H1 (cell line): ENCODE results near the gene KCNQ1. TPM values are rescaled to one million over a fixed set of nuclear protein-coding genes. Genes with fewer than 3 reads are reported as not detected.

Experiments
- BRCA1 ChIP-seq: IDR thresholded peaks from 2 replicates; pipeline ENCODE4 v1.6.1; 2012; ENCODE audit warnings: low read depth, low read length, improper control_type of control experiment
- CREB1 ChIP-seq: IDR thresholded peaks from 2 replicates; pipeline ENCODE4 v1.6.1; 2012; ENCODE audit warnings: inconsistent platforms
- CTBP2 ChIP-seq: IDR thresholded peaks from 2 replicates; pipeline ENCODE4 v1.7.0; 2011; ENCODE audit warnings: borderline replicate concordance, mild to moderate bottlenecking, moderate library complexity, mixed read lengths, low read length; ENCODE audit not compliant: insufficient read depth, insufficient read length
- KDM1A ChIP-seq: fragments of 200-600, 300-600 bp; sonication (generic); IDR thresholded peaks from 2 replicates; pipeline ENCODE4 v1.7.1; 2016; ENCODE audit warnings: mild to moderate bottlenecking, low read length, borderline replicate concordance
- POU5F1 ChIP-seq: IDR thresholded peaks from 2 replicates; pipeline ENCODE4 v1.6.1; 2011; ENCODE audit warnings: low read depth, mild to moderate bottlenecking, low read length, moderate library complexity
- TAF7 ChIP-seq: optimal IDR thresholded peaks from 2 replicates; pipeline ENCODE3; 2011; ENCODE audit warnings: low read depth, mild to moderate bottlenecking, inconsistent platforms, low read length, moderate library complexity, borderline replicate concordance
- polyA plus RNA-seq, 7 experiments: library from polyadenylated mRNA; depleted of rRNA in 3 of 7; stranded (reverse) in 5 of 7; unstranded in 2 of 7; fragments of >200 nt in 5 of 7; fragments of 200-250 nt in 2 of 7; gene quantifications; 1 replicate in 5 of 7; 2 replicates in 1 of 7; 4 replicates in 1 of 7; pipeline versions ENCODE4 v1.2.1 to v1.2.3, GENCODE V29; 2011 to 2013; ENCODE audit warnings: missing spikeins in 2 of 7, mixed read lengths in 2 of 7
- total RNA-seq: library from RNA; stranded (reverse); fragmentation: NEBNext Ultra II Directional; extraction: Animal tissue kit (Norgen Biotek cat#: 25700); gene quantifications from 2 replicates; pipeline ENCODE4 v1.2.1, GENCODE V29; 2021
- TF ChIP-seq, protein P1 (sequence below): IDR thresholded peaks from 2 replicates; pipeline ENCODE4 v1.6.1; 2012; ENCODE audit warnings: low read length, inconsistent platforms

KCNQ1 gene
- total and polyA plus RNA-seq, 2 of the 8 experiments (the other 6 are each of a cell fraction or from before 2014, with no cell fraction given) = 1.9 to 2.0 TPM

DNA sequence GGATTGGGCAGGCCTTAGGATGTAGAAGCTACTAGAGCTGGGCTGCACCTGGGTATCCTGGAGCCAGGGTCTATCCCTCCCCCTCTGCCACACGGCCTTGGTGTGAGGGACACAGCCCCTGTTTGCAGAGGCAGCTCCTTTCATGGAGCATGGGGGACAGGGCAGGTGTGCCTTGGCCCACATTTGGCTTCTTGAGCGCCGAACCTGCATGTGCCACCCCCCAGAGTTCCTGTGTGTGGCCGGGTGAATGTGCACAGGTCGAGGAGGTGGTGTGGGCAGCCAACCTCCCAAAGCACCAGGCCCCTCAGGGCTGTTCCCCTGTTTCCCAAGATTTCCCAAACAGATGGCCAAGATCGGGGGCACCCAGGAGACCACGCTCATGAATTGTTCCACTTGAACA is 262.9 kb downstream of the KCNQ1 start (continued):
- TF ChIP-seq, protein P1, sequence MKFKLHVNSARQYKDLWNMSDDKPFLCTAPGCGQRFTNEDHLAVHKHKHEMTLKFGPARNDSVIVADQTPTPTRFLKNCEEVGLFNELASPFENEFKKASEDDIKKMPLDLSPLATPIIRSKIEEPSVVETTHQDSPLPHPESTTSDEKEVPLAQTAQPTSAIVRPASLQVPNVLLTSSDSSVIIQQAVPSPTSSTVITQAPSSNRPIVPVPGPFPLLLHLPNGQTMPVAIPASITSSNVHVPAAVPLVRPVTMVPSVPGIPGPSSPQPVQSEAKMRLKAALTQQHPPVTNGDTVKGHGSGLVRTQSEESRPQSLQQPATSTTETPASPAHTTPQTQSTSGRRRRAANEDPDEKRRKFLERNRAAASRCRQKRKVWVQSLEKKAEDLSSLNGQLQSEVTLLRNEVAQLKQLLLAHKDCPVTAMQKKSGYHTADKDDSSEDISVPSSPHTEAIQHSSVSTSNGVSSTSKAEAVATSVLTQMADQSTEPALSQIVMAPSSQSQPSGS = no peak
- no peak for TF ChIP-seq CREB1
- TF ChIP-seq KDM1A = no peak
- no peak for TF ChIP-seq POU5F1
- no peak for TF ChIP-seq BRCA1
- TF ChIP-seq TAF7 = no peak
- no peak for TF ChIP-seq CTBP2
- TF ChIP-seq, all 59 proteins: peak for 0
